ENCODE results near the gene CTTNBP2NL. TPM values are rescaled to one million over a fixed set of nuclear protein-coding genes. Genes with fewer than 3 reads are reported as not detected.

The CTTNBP2NL gene
- total RNA-seq, 1 experiment from 2014 or later = 38.8 TPM

DNA sequence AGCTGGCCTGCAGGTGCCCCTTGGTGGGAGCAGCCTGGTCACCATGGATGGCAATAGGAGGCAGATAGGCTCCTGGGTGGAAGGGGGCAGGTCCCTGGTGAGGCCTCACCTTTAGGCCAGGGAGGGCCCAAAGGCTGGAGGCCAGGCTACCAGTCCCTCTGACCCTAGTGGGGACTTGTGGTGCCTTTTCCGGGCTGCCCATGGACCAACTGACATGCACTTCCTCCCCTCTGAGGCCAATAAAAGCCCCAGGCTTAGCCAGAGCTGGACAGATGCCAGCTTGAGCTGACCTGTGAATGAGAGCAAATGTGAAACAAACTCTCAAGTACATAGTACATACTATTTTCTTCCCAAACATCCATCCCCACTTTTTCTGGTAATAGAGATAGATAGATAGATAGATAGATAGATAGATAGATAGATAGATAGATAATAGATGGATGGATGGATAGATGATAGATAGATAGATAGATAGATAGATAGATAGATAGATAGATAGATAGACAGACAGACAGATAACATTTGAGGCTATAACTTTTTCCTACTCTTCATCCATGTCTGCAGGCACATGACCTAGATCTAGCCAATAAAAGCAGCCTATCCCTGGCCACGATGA, 9.2 kb upstream of the CTTNBP2NL start:
- H4K20me1 ChIP-seq (ENCODE audit: control insufficient read depth, insufficient read depth, insufficient read length) = no peaks in the 10 kb centered on the region
- peaks cover 7% of the 10 kb centered on the region for H3K27me3 Mint-ChIP-seq (ENCODE audit: low read depth)

More for the DNA sequence above, 9.2 kb upstream of the CTTNBP2NL start:
- H2BK5ac ChIP-seq (ENCODE audit: insufficient read length, low read length) = no peak overlapping the region
- H4K5ac ChIP-seq (ENCODE audit: insufficient read length, low read depth, low read length) = no peak overlapping the region
- no peak overlapping the region for H2BK120ac ChIP-seq (ENCODE audit: low read depth, low read length, poor library complexity, severe bottlenecking)
- H3K9ac ChIP-seq (ENCODE audit: extremely low read depth, insufficient read length, low read length) = no peak overlapping the region
- no peak overlapping the region for H2BK12ac ChIP-seq (ENCODE audit: insufficient read length, low read depth, low read length)
- Mint-ChIP-seq H3K9me3 (no peaks in the 10 kb centered on the region), H3K27ac (no peak overlapping the region), H3K4me1 (peaks cover 15 to 21% of the 10 kb centered on the region in 2 experiments), H3K36me3 (ENCODE audit: insufficient read depth in 1 of 3, low read depth in 3 of 3) (no peaks in the 10 kb centered on the region), H3K4me3 (no peak overlapping the region)
- H2AFZ ChIP-seq (ENCODE audit: low read length) = no peak overlapping the region
- H3K23ac ChIP-seq (ENCODE audit: insufficient read length, low read depth, low read length) = no peak overlapping the region
- H2BK15ac ChIP-seq (ENCODE audit: low read depth, low read length) = no peak overlapping the region
- no peak overlapping the region for H3K4ac ChIP-seq (ENCODE audit: low read depth, low read length)
- H4K8ac ChIP-seq (replicated peaks; ENCODE audit: insufficient read length, low read depth, low read length) = no peak overlapping the region
- H3T11ph ChIP-seq (ENCODE audit: low read length) = no peak overlapping the region
- no peak overlapping the region for H3K56ac ChIP-seq (ENCODE audit: insufficient read length, low read depth, low read length)
- H3K14ac ChIP-seq (ENCODE audit: insufficient read depth, low read length) = no peak overlapping the region
- H2AK5ac ChIP-seq (ENCODE audit: insufficient read length, low read length) = no peak overlapping the region
- TF ChIP-seq, protein P1, sequence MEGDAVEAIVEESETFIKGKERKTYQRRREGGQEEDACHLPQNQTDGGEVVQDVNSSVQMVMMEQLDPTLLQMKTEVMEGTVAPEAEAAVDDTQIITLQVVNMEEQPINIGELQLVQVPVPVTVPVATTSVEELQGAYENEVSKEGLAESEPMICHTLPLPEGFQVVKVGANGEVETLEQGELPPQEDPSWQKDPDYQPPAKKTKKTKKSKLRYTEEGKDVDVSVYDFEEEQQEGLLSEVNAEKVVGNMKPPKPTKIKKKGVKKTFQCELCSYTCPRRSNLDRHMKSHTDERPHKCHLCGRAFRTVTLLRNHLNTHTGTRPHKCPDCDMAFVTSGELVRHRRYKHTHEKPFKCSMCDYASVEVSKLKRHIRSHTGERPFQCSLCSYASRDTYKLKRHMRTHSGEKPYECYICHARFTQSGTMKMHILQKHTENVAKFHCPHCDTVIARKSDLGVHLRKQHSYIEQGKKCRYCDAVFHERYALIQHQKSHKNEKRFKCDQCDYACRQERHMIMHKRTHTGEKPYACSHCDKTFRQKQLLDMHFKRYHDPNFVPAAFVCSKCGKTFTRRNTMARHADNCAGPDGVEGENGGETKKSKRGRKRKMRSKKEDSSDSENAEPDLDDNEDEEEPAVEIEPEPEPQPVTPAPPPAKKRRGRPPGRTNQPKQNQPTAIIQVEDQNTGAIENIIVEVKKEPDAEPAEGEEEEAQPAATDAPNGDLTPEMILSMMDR (conservative IDR thresholded peaks at IDR 0.05) = no peak
- no peaks in the 10 kb centered on the region for H3K27me3 ChIP-seq (ENCODE audit: insufficient read depth, low read length)
- H4K91ac ChIP-seq (ENCODE audit: insufficient read length, low read depth, low read length) = no peak overlapping the region
- no peaks in the 10 kb centered on the region for H3K9me3 ChIP-seq (ENCODE audit: control insufficient read depth, low read depth, low read length)
- no peak overlapping the region for H3K18ac ChIP-seq (ENCODE audit: insufficient read length, low read depth, low read length)
- no peaks in the 10 kb centered on the region; the same call in 1 of the 2 replicates for H3K4me1 ChIP-seq (ENCODE audit: insufficient read depth, low read length)
- no peaks in the 10 kb centered on the region for H3K79me1 ChIP-seq (ENCODE audit: insufficient read depth, low read depth, low read length, poor library complexity, severe bottlenecking)
- no peak for DNase-seq
- no peaks in the 10 kb centered on the region for H3K23me2 ChIP-seq (ENCODE audit: insufficient read length, low read depth, low read length, poor library complexity, severe bottlenecking)
- no peak overlapping the region for H2BK20ac ChIP-seq (ENCODE audit: low read depth, low read length, poor library complexity, severe bottlenecking)
- H3K79me2 ChIP-seq (ENCODE audit: insufficient read depth, low read length) = no peaks in the 10 kb centered on the region
- no CpG with 5 or more reads among the region's 2 CpGs for WGBS (ENCODE audit: extremely low coverage, insufficient read length, low lambda C conversion rate)
- no peak overlapping the region for H3K4me2 ChIP-seq (ENCODE audit: insufficient read depth, insufficient read length, low read length)
- no peak overlapping the region for H3K27ac ChIP-seq (ENCODE audit: insufficient read length, low read depth, low read length)
